Measurements from ENCODE around the gene TAP1. TPM values are rescaled to one million over a fixed set of nuclear protein-coding genes. Genes with fewer than 3 reads are reported as not detected.

Gene TAP1
- polyA plus RNA-seq, 2 of the 4 experiments (the other 2 are of a cell fraction): 19.0 to 21.2 TPM

GRCh38 chr6:32849126-32849525 lies 4.4 kb downstream of the TAP1 start:
- Histone ChIP-seq H3K4me2 (no peak overlapping the region), H3K9me3 (no peaks in the 10 kb centered on the region), H3K4me3 (no peak overlapping the region), H3K27ac (no peak overlapping the region), H3K4me1 (peaks cover 5% of the 10 kb centered on the region; the same call in 2 of the 3 replicates)
- POLR2A ChIA-PET: no interaction called here
- FAIRE-seq (no peak), DNase-seq (ENCODE audit: low read depth in 1 of 2, low spot score in 1 of 2) (no peak), ATAC-seq (no peak)
- TF ChIP-seq KDM5A (IDR thresholded peaks at IDR 0.05) (no peak), MYC (IDR thresholded peaks at IDR 0.05; ENCODE audit: borderline replicate concordance, low read length) (no peak), RARB (CRISPR knock-in tag; IDR thresholded peaks at IDR 0.05) (no peak), FOSL2 (IDR thresholded peaks at IDR 0.05) (no peak), FOSL2 (CRISPR knock-in tag; IDR thresholded peaks at IDR 0.05) (no peak), HMGXB4 (CRISPR knock-in tag; IDR thresholded peaks at IDR 0.05; ENCODE audit: borderline replicate concordance) (no peak), ZFP36 (IDR thresholded peaks at IDR 0.05; ENCODE audit: borderline replicate concordance, partially characterized antibody) (no peak), HOXA7 (CRISPR knock-in tag; IDR thresholded peaks at IDR 0.05) (no peak), CBX2 (IDR thresholded peaks at IDR 0.05; ENCODE audit: borderline replicate concordance, low read depth) (no peak), BHLHE40 (IDR thresholded peaks at IDR 0.05; ENCODE audit: low read depth, low read length) (no peak), HOXB5 (CRISPR knock-in tag; IDR thresholded peaks at IDR 0.05) (no peak), NFE2L2 (conservative IDR thresholded peaks at IDR 0.05; ENCODE audit: low read length) (no peak), USF2 (IDR thresholded peaks at IDR 0.05) (no peak)
- CTCF ChIA-PET: interaction anchor here (0.6 to 1.5 kb wide), 2 partner anchors 10 to 1312 kb away, joined by 4 to 12 read pairs; partner anchors contain the start of gene TAP2
- WGBS (ENCODE audit: missing lambda C conversion rate): 78% methylated on average over 6 of the region's 6 CpGs

GRCh38 chr6:32847795-32848194 lies 5.7 kb downstream of the TAP1 start:
- DNase-seq (ENCODE audit: low read depth in 1 of 2, low spot score in 1 of 2) (no peak), ATAC-seq (no peak), FAIRE-seq (no peak)
- ChIA-PET CTCF (interaction anchor here (1.6 to 10.9 kb wide), 2 partner anchors 9 to 21 kb away, joined by 5 to 253 read pairs; partner anchors contain the start of gene TAP2), POLR2A (no interaction called here)
- no peak overlapping the region for H3K27ac ChIP-seq
- no peaks in the 10 kb centered on the region for H3K9me3 ChIP-seq
- H3K4me2 ChIP-seq: no peak overlapping the region
- TF ChIP-seq CBX2 (IDR thresholded peaks at IDR 0.05; ENCODE audit: borderline replicate concordance, low read depth) (no peak), RCOR1 (IDR thresholded peaks at IDR 0.05; ENCODE audit: low read depth, low read length) (no peak), BHLHE40 (IDR thresholded peaks at IDR 0.05; ENCODE audit: low read depth, low read length) (no peak), KDM5A (IDR thresholded peaks at IDR 0.05) (no peak), USF2 (IDR thresholded peaks at IDR 0.05) (no peak), GATA3 (IDR thresholded peaks at IDR 0.05; ENCODE audit: borderline replicate concordance) (no peak), FOSL2 (IDR thresholded peaks at IDR 0.05) (no peak), FOSL2 (CRISPR knock-in tag; IDR thresholded peaks at IDR 0.05) (no peak), BCL3 (IDR thresholded peaks at IDR 0.05) (no peak), HDAC2 (IDR thresholded peaks at IDR 0.05) (no peak), NFE2L2 (conservative IDR thresholded peaks at IDR 0.05; ENCODE audit: low read length) (no peak), EHF (CRISPR knock-in tag; IDR thresholded peaks at IDR 0.05) (no peak), NPAS2 (CRISPR knock-in tag; IDR thresholded peaks at IDR 0.05; ENCODE audit: borderline replicate concordance) (no peak)
- no peak overlapping the region for H3K4me3 ChIP-seq
- 98% methylated on average over 6 of the region's 8 CpGs for WGBS (ENCODE audit: missing lambda C conversion rate)
- peaks cover 9% of the 10 kb centered on the region; the same call in 2 of the 3 replicates for H3K4me1 ChIP-seq

Measured in A549 (cell line).